Measurements from ENCODE around the gene MOSPD3.

Gene MOSPD3

DNA sequence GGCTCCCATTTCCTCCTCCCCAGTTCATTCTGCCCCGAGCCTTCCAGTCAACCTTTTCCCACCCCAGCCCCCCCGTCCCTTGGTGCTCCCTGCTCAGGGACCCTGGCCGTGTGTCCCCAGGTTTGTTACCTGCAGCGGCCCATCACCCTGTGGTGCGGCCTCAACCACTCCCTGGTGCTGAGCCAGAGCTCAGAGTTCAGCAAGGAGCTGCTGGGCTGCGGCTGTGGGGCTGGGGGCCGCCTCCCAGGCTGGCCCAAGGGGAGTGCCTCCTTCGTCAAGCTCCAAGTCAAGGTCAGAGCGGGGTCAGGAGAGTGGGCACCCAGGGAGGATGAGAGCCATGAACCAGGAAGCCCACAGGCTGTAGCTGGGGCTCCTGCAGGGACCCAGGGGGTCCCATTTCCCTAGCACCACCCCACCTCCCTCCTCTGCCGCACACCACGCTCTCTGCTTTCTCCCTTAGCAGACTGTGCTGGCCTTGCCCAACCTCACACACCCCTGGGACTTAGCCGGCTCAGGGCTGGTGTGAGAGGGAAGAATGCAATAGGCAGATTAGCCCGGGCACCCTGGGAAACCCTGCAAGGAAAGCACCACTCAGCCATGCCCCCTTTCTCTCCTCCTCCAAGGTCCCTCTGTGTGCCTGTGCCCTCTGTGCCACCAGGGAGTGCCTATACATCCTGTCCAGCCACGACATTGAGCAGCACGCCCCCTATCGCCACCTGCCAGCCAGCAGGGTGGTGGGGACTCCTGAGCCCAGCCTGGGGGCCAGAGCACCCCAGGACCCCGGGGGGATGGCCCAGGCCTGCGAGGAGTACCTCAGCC is 12.2 kb upstream of the MOSPD3 start:
- no peaks in the 10 kb centered on the region for H3K27me3 ChIP-seq (ENCODE audit: insufficient read depth, poor library complexity, severe bottlenecking)
- H3K4me3 ChIP-seq (replicated peaks; ENCODE audit: insufficient read depth, low read length) = no peak overlapping the region
- no peak overlapping the region for H3K27ac ChIP-seq (replicated peaks)
- TF ChIP-seq POLR2AphosphoS5 (IDR thresholded peaks at IDR 0.05; ENCODE audit: low read depth) (no peak), SPI1 (IDR thresholded peaks at IDR 0.05; ENCODE audit: borderline replicate concordance, low read depth) (no peak), GABPA (IDR thresholded peaks at IDR 0.05; ENCODE audit: low read depth) (no peak)
- TF ChIP-seq, protein P1, sequence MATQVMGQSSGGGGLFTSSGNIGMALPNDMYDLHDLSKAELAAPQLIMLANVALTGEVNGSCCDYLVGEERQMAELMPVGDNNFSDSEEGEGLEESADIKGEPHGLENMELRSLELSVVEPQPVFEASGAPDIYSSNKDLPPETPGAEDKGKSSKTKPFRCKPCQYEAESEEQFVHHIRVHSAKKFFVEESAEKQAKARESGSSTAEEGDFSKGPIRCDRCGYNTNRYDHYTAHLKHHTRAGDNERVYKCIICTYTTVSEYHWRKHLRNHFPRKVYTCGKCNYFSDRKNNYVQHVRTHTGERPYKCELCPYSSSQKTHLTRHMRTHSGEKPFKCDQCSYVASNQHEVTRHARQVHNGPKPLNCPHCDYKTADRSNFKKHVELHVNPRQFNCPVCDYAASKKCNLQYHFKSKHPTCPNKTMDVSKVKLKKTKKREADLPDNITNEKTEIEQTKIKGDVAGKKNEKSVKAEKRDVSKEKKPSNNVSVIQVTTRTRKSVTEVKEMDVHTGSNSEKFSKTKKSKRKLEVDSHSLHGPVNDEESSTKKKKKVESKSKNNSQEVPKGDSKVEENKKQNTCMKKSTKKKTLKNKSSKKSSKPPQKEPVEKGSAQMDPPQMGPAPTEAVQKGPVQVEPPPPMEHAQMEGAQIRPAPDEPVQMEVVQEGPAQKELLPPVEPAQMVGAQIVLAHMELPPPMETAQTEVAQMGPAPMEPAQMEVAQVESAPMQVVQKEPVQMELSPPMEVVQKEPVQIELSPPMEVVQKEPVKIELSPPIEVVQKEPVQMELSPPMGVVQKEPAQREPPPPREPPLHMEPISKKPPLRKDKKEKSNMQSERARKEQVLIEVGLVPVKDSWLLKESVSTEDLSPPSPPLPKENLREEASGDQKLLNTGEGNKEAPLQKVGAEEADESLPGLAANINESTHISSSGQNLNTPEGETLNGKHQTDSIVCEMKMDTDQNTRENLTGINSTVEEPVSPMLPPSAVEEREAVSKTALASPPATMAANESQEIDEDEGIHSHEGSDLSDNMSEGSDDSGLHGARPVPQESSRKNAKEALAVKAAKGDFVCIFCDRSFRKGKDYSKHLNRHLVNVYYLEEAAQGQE (IDR thresholded peaks at IDR 0.05; ENCODE audit: insufficient replicate concordance, low read depth) = no peak
- TF ChIP-seq, protein P2, sequence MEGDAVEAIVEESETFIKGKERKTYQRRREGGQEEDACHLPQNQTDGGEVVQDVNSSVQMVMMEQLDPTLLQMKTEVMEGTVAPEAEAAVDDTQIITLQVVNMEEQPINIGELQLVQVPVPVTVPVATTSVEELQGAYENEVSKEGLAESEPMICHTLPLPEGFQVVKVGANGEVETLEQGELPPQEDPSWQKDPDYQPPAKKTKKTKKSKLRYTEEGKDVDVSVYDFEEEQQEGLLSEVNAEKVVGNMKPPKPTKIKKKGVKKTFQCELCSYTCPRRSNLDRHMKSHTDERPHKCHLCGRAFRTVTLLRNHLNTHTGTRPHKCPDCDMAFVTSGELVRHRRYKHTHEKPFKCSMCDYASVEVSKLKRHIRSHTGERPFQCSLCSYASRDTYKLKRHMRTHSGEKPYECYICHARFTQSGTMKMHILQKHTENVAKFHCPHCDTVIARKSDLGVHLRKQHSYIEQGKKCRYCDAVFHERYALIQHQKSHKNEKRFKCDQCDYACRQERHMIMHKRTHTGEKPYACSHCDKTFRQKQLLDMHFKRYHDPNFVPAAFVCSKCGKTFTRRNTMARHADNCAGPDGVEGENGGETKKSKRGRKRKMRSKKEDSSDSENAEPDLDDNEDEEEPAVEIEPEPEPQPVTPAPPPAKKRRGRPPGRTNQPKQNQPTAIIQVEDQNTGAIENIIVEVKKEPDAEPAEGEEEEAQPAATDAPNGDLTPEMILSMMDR (IDR thresholded peaks at IDR 0.05; ENCODE audit: insufficient read depth, low read length) = peak; percentile 1
- no peak for DNase-seq (ENCODE audit: low read depth in 1 of 2, low spot score in 1 of 2)

DNA sequence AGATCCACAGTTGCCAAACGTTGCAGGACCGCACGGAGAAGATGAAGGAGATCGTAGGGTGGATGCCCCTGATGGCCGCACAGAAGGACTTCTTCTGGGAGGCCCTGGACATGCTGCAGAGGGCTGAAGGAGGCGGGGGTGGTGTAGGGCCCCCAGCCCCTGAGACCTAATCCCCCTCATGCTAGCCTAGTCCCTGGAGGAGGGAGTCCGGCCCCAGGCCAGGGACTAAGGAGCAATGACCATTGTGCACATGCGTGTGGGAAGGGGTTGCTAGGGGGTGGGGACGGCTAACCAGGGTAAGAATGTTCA is 11.7 kb upstream of the MOSPD3 start:
- no peak for TF ChIP-seq SPI1 (IDR thresholded peaks at IDR 0.05; ENCODE audit: borderline replicate concordance, low read depth)
- no peak for TF ChIP-seq POLR2AphosphoS5 (IDR thresholded peaks at IDR 0.05; ENCODE audit: low read depth)
- TF ChIP-seq, protein P2 (IDR thresholded peaks at IDR 0.05; ENCODE audit: insufficient read depth, low read length) = no peak
- no peak for TF ChIP-seq GABPA (IDR thresholded peaks at IDR 0.05; ENCODE audit: low read depth)
- TF ChIP-seq, protein P1 (IDR thresholded peaks at IDR 0.05; ENCODE audit: insufficient replicate concordance, low read depth) = no peak
- DNase-seq (ENCODE audit: low read depth in 1 of 2, low spot score in 1 of 2) = no peak
- Histone ChIP-seq H3K27me3 (ENCODE audit: insufficient read depth, poor library complexity, severe bottlenecking) (no peaks in the 10 kb centered on the region), H3K27ac (replicated peaks) (no peak overlapping the region), H3K4me3 (replicated peaks; ENCODE audit: insufficient read depth, low read length) (no peak overlapping the region)

DNA sequence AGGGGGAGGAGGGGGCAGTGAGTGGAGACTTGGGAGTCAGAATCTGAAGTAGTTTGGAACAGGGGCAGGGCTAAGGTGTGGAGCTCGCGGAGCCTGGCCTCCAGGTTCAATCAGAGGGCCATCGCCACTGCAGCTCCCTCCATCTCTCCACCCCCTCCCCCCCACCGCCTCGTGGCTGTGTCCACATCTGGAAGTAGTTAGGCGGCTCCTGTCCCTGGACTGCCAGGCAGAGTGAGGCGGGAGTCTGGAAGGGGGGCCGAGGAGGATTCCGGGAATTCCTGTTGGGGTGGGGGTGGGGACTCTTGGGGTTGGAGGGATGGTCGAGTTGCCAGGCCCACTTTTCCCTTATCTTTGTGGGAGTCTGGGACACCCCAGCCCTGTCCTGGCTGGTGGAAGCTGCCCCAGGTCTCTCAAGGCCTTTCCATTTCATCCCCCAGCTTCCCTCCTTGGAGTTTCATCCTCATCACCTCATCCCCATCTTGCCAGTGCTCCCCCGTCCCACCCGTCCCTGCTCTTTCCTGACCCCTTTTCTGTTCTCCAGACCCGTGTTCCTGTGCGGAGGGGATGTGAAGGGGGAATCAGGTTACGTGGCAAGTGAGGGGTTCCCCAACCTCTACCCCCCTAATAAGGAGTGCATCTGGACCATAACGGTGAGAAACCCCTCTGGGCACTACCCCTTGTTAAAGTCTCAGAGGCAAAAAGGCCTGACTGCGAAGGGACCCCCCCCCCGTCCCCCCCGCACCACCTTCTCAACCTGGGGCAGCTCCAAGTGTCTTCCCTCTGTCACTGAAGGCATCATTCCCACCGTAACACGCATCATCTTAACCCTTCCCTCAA is 9.2 kb upstream of the MOSPD3 start:
- TF ChIP-seq POLR2AphosphoS5 (IDR thresholded peaks at IDR 0.05; ENCODE audit: low read depth) (no peak), GABPA (IDR thresholded peaks at IDR 0.05; ENCODE audit: low read depth) (no peak), SPI1 (IDR thresholded peaks at IDR 0.05; ENCODE audit: borderline replicate concordance, low read depth) (no peak)
- TF ChIP-seq, protein P1 (IDR thresholded peaks at IDR 0.05; ENCODE audit: insufficient replicate concordance, low read depth) = no peak
- TF ChIP-seq, protein P2 (IDR thresholded peaks at IDR 0.05; ENCODE audit: insufficient read depth, low read length) = no peak
- no peak overlapping the region for H3K27ac ChIP-seq (replicated peaks)
- DNase-seq (ENCODE audit: low read depth in 1 of 2, low spot score in 1 of 2) = no peak
- H3K27me3 ChIP-seq (ENCODE audit: insufficient read depth, poor library complexity, severe bottlenecking) = no peaks in the 10 kb centered on the region
- H3K4me3 ChIP-seq (replicated peaks; ENCODE audit: insufficient read depth, low read length) = no peak overlapping the region
